Measurements from ENCODE around the gene PIP5K1B.
"Not testable (repeated sequence)": the region's sequence is repeated elsewhere in the genome, so short reads cannot be mapped to it uniquely, and the experiment has no call there.

The PIP5K1B gene

DNA sequence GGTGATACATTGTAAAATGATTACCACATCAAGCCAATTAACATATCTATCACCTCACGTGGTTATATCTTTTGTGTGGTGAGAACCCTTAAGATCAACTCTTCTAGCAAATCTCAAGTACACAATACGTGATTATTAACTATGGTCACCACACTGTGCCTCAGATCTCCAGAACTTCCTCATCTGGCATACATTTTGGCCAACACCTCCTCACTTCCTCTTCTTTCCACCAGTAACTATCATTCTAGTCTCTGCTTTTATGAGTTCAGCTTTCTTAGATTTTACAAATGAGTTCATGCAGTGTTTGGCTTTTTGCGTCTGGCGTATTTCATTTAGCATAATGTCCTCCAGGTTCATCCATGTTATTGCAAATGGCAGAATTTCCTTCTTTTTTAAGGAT lies 273.0 kb downstream of the PIP5K1B start:
- Histone ChIP-seq H3K27me3 (ENCODE audit: control insufficient read depth, insufficient read depth, low read length) (no peaks in the 10 kb centered on the region), H3K36me3 (ENCODE audit: control insufficient read depth, insufficient read depth, low read length) (no peaks in the 10 kb centered on the region), H3K9me3 (ENCODE audit: control insufficient read depth, low read length) (no peaks in the 10 kb centered on the region), H3K4me3 (ENCODE audit: low read length) (no peak overlapping the region), H3K4me1 (ENCODE audit: control insufficient read depth, insufficient read depth, low read length) (peaks cover 9% of the 10 kb centered on the region), H3K9ac (ENCODE audit: low read length) (no peak overlapping the region)

DNA sequence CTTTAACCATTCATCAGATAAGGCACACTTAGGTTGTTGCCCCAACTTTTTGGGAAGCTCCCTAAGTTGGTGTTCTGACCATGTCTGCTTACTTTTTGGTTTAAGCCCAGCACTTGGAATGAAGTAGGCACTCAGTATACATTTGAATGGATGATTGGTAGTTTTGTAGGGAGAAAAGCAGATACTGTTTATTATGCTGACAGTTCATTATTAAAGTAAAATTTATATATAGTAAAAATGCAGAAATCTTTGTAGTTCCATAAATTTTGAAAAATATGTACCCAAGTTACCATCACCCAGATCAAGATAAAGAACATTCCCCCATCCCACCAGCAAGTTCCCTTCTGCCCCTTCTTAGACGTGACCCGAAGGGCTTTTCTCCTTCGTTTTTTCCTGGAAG lies 273.5 kb downstream of the PIP5K1B start:
- H3K27me3 ChIP-seq (ENCODE audit: control insufficient read depth, insufficient read depth, low read length), result no peaks in the 10 kb centered on the region
- no peaks in the 10 kb centered on the region for H3K36me3 ChIP-seq (ENCODE audit: control insufficient read depth, insufficient read depth, low read length)
- no peaks in the 10 kb centered on the region for H3K9me3 ChIP-seq (ENCODE audit: control insufficient read depth, low read length)
- no peak overlapping the region for H3K4me3 ChIP-seq (ENCODE audit: low read length)
- H3K9ac ChIP-seq (ENCODE audit: low read length), result no peak overlapping the region
- H3K4me1 ChIP-seq (ENCODE audit: control insufficient read depth, insufficient read depth, low read length), result peaks cover 9% of the 10 kb centered on the region

DNA sequence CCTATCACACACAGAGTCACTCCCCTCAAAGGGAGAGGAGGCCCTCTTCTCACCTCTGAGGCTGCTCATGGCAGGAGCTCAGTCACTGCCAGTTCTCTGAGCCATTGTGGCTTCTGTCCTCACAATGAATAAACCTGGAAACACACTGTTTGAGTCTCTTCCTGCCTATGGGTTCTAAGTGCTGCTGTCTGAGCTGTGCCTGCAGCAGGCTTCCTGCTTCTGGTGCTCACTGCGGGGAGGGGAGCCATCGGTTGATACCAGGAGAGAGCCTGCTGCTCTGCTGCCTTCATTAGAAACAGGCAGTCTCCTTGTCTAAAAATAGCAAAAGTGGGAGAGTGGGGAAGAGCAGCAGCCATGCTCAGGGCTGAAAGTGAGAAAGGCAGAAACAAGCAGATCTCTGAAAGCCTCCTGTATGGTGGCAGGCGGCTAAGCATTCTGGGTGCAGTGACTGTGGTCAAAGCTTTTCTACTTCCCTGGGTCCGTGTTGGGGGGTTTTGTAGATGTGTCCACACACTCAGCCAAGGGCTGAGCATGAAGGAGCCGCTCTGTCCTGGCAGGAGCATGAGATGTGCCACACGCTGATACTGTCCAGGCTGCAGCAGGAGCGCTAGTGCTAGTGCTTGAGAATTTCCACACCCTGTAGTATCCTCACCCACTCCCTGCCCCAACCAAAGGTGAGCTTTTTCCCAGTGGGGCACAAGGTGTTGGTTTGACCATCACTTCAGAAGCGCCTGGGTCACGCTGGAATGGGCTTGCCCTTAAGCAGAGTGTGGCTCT lies 274.7 kb downstream of the PIP5K1B start:
- Histone ChIP-seq H3K36me3 (ENCODE audit: control insufficient read depth, insufficient read depth, low read length) (no peaks in the 10 kb centered on the region), H3K27me3 (ENCODE audit: control insufficient read depth, insufficient read depth, low read length) (no peaks in the 10 kb centered on the region), H3K9me3 (ENCODE audit: control insufficient read depth, low read length) (no peaks in the 10 kb centered on the region), H3K4me3 (ENCODE audit: low read length) (no peak overlapping the region), H3K4me1 (ENCODE audit: control insufficient read depth, insufficient read depth, low read length) (peaks cover 9% of the 10 kb centered on the region), H3K9ac (ENCODE audit: low read length) (no peak overlapping the region)

DNA sequence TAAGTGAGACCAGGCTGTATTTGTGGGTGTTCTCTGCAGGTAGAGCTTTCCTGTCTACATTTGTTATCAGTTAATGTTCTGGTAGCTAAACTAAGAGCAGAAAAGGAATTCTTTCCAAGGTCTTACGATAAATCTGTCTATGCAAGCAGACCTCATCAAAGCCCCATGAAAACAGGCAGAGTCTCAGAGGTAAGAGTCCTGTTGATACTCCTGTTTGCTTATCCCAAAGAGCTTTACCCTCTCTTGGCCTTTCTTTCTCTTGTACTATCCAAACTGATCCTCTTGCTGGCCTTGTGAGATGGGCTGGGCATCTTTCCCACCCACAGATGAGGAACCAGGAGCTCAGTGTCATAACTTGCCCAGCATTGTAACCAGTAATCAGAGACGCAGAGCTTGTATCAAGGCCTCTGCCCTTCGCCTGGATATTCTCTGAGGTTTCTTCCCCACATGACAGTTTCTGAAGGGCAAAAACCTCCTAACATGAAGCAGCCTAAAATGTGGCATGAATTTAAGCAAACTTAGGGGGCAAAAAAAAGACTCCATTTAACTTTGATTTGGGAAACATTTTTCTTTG lies 275.4 kb downstream of the PIP5K1B start:
- no peaks in the 10 kb centered on the region for H3K36me3 ChIP-seq (ENCODE audit: control insufficient read depth, insufficient read depth, low read length)
- peaks cover 4% of the 10 kb centered on the region for H3K4me1 ChIP-seq (ENCODE audit: control insufficient read depth, insufficient read depth, low read length)
- no peak overlapping the region for H3K9ac ChIP-seq (ENCODE audit: low read length)
- H3K27me3 ChIP-seq (ENCODE audit: control insufficient read depth, insufficient read depth, low read length), result no peaks in the 10 kb centered on the region
- no peaks in the 10 kb centered on the region for H3K9me3 ChIP-seq (ENCODE audit: control insufficient read depth, low read length)
- no peak overlapping the region for H3K4me3 ChIP-seq (ENCODE audit: low read length)

DNA sequence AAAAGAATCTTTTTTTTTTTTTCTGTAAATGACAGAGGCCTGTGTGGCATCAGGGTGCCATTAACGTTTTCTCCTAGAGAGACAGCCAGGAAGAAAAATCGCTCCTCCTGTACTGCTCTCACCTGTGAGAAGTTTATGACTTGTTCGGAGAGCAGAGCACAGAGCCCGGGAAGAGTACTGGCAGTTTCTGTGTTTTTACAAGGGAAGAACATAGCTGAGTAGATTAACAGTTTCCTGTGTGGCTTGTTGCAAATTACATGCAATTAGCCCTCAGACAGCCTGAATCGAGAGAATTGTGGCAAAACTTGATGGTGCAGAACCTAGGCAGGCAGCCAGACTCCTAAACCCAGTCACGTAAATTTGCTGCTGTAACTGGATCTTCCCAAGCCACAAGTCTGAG lies 276.7 kb downstream of the PIP5K1B start:
- no peak overlapping the region for H3K9ac ChIP-seq (ENCODE audit: low read length)
- no peaks in the 10 kb centered on the region for H3K36me3 ChIP-seq (ENCODE audit: control insufficient read depth, insufficient read depth, low read length)
- no peaks in the 10 kb centered on the region for H3K4me1 ChIP-seq (ENCODE audit: control insufficient read depth, insufficient read depth, low read length)
- H3K27me3 ChIP-seq (ENCODE audit: control insufficient read depth, insufficient read depth, low read length), result no peaks in the 10 kb centered on the region
- no peak overlapping the region for H3K4me3 ChIP-seq (ENCODE audit: low read length)
- H3K9me3 ChIP-seq (ENCODE audit: control insufficient read depth, low read length), result no peaks in the 10 kb centered on the region

DNA sequence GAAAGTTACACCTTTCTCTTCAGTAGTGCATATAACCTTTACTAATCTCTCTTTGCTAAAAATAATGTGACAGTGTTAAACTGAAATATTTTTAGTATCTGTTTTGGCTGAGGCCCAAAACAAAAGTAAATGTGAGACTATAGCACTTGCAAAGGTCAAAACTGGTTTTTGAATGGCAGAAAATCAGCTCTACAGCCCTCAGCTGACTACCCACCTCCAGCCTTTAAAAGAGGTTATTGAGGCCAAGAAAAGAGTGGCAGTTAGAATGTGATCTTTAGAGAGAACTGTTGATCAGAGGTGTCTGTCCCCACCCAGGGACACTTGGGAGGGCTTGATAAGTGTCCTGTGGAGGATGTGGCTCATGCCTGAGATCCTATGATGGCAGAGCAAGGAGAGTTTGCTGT lies 278.0 kb downstream of the PIP5K1B start:
- Histone ChIP-seq H3K4me1 (ENCODE audit: control insufficient read depth, insufficient read depth, low read length) (no peaks in the 10 kb centered on the region), H3K9ac (ENCODE audit: low read length) (no peak overlapping the region), H3K27me3 (ENCODE audit: control insufficient read depth, insufficient read depth, low read length) (no peaks in the 10 kb centered on the region), H3K4me3 (ENCODE audit: low read length) (no peak overlapping the region), H3K9me3 (ENCODE audit: control insufficient read depth, low read length) (no peaks in the 10 kb centered on the region), H3K36me3 (ENCODE audit: control insufficient read depth, insufficient read depth, low read length) (no peaks in the 10 kb centered on the region)

DNA sequence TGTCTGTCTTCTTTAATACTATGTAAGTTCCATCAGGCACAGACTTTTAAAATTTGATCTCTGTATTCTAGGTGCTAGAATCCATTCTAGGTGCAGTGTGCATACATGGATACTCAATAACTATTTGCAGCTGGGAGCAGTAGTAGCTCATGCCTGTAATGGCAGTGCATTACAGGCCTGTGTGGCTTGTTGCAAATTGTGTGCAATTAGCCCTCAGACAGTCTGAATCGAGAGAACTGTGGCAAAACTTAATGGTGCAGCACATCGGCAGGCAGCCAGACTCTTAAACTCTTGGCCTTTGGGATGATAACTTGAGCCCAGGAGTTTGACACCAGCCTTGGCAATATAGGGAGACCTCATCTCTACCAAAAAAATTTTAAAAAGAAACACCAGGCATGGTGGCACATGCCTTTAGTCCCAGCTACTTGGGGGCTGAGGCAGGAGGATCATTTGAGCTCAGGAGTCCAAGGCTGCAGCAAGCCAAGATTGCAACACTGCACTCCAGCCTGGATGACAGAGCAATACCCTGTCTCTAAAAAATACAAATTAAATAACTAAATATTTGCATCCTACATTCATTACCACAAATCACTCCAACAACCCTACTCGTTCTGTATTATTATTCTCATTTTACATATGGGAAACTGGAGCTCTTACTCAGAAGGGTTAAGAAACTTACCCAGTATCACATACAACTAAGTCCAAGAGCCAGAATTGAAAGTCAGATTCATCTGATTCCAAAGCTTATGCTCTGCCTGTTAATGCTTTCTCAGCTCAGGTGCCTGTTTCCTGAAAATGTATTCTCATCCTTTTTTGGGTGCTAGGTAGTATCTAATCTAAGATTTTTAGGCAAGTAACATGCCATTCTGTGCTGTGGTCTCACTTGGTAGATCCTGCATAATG lies 278.7 kb downstream of the PIP5K1B start:
- Histone ChIP-seq H3K4me1 (ENCODE audit: control insufficient read depth, insufficient read depth, low read length) (no peaks in the 10 kb centered on the region), H3K27me3 (ENCODE audit: control insufficient read depth, insufficient read depth, low read length) (no peaks in the 10 kb centered on the region), H3K4me3 (ENCODE audit: low read length) (no peak overlapping the region), H3K9me3 (ENCODE audit: control insufficient read depth, low read length) (no peaks in the 10 kb centered on the region), H3K9ac (ENCODE audit: low read length) (no peak overlapping the region), H3K36me3 (ENCODE audit: control insufficient read depth, insufficient read depth, low read length) (no peaks in the 10 kb centered on the region)

DNA sequence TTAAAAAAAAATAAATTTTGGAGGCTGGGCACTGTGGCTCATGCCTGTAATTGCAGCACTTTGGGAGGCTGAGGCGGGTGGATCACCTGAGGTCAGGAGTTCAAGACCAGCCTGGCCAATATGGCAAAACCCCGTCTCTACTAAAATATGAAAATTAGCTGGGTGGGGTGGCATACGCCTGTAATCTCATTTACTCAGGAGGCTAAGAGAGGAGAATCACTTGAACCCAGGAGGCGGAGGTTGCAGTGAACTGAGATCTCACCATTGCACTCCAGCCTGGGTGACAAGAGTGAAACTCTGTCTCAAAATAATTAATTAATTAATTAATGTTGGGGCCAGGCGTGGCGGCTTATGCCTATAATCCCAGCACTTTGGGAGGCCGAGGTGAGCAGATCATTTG lies 281.9 kb downstream of the PIP5K1B start:
- not testable (repeated sequence) for H3K9me3 ChIP-seq (ENCODE audit: control insufficient read depth, low read length); H3K9ac ChIP-seq (ENCODE audit: low read length); H3K4me1 ChIP-seq (ENCODE audit: control insufficient read depth, insufficient read depth, low read length); H3K36me3 ChIP-seq (ENCODE audit: control insufficient read depth, insufficient read depth, low read length); H3K4me3 ChIP-seq (ENCODE audit: low read length); H3K27me3 ChIP-seq (ENCODE audit: control insufficient read depth, insufficient read depth, low read length)

DNA sequence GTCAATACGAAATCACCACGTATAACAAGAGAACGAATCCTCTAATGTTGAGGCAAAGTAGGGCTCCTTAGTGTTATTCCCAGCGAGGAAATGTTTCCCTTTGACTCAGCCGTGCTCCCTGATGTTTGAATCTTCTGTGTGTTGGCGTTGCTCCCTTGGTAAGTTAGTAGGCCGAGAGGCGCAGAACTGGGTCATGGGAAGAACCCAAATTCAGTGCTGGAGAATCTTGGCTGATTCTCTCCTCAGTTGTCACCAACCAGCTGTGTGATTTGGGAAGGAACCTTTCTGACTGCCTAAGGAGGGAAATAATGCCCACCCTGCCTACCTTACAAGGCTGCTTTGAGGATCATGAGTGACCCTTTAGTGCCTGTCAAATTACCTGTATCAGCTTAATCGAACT lies 286.4 kb downstream of the PIP5K1B start:
- peaks cover 7% of the 10 kb centered on the region for H3K36me3 ChIP-seq (ENCODE audit: control insufficient read depth, insufficient read depth, low read length)
- H3K9me3 ChIP-seq (ENCODE audit: control insufficient read depth, low read length), result no peaks in the 10 kb centered on the region
- no peak overlapping the region for H3K9ac ChIP-seq (ENCODE audit: low read length)
- H3K4me3 ChIP-seq (ENCODE audit: low read length), result no peak overlapping the region
- H3K27me3 ChIP-seq (ENCODE audit: control insufficient read depth, insufficient read depth, low read length), result no peaks in the 10 kb centered on the region
- H3K4me1 ChIP-seq (ENCODE audit: control insufficient read depth, insufficient read depth, low read length), result no peaks in the 10 kb centered on the region

DNA sequence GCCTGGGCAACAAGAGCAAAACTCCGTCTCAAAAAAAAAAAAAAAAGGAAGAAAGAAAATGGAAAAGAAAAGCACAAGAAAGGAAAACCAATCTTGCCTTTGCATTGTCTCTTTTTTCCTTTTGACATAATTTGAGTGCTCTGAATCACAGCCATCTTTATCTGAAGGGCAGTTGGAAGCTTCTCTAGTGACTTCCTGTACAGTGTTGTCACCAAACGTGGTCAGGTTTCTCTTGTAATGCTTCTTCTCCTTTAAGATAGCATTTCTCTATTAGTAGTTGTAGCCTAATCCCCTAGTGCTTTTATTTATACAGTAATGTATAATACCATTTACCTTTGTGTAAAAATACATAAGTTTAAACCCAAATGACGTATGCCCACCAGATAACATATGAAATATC lies 290.7 kb downstream of the PIP5K1B start:
- Histone ChIP-seq H3K27me3 (ENCODE audit: control insufficient read depth, insufficient read depth, low read length) (no peaks in the 10 kb centered on the region), H3K4me1 (ENCODE audit: control insufficient read depth, insufficient read depth, low read length) (no peaks in the 10 kb centered on the region), H3K9me3 (ENCODE audit: control insufficient read depth, low read length) (no peaks in the 10 kb centered on the region), H3K36me3 (ENCODE audit: control insufficient read depth, insufficient read depth, low read length) (peaks cover 7% of the 10 kb centered on the region), H3K9ac (ENCODE audit: low read length) (no peak overlapping the region), H3K4me3 (ENCODE audit: low read length) (no peak overlapping the region)

DNA sequence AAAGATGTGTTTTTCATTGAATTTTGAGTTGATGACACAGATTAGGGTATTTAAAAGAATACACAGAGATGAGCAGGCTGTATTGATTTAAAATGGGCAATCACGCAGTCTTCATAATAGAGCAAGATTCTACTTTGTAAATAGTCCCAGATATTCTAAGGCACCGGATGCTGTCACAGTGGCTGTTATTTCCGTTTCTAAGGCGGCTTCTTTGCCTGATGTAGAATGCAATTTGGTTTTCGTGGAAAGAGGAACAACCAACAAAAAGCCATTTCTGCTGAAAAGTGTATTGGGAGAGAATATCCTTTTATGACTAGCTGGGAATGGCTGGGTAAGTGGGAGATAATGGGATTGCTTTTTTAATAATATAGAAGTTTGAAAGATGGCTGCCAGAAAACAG lies 291.4 kb downstream of the PIP5K1B start:
- no peaks in the 10 kb centered on the region for H3K4me1 ChIP-seq (ENCODE audit: control insufficient read depth, insufficient read depth, low read length)
- no peaks in the 10 kb centered on the region for H3K9me3 ChIP-seq (ENCODE audit: control insufficient read depth, low read length)
- peaks cover 2% of the 10 kb centered on the region for H3K36me3 ChIP-seq (ENCODE audit: control insufficient read depth, insufficient read depth, low read length)
- H3K9ac ChIP-seq (ENCODE audit: low read length), result no peak overlapping the region
- no peak overlapping the region for H3K4me3 ChIP-seq (ENCODE audit: low read length)
- H3K27me3 ChIP-seq (ENCODE audit: control insufficient read depth, insufficient read depth, low read length), result no peaks in the 10 kb centered on the region

DNA sequence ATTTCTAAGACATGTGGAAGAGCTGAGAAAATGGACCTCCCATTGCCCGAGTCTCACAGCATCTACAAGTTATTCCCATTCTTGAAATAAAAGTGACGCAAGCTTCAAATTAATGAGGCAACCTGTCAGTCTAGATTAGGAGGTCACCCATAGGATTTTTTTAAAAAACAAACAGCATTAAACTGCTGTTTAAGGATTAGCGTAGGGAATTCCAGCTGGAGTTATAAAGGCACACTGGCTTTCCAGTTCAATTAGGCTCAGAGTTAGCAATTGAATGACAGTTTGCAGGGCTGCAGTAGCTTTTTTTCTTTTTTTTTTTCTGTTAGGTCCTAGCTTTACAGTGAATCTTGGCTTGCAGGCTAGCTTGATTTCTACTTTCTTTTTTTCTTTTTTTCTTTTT lies 292.6 kb downstream of the PIP5K1B start:
- no peak overlapping the region for H3K4me3 ChIP-seq (ENCODE audit: low read length)
- no peaks in the 10 kb centered on the region for H3K9me3 ChIP-seq (ENCODE audit: control insufficient read depth, low read length)
- H3K4me1 ChIP-seq (ENCODE audit: control insufficient read depth, insufficient read depth, low read length), result no peaks in the 10 kb centered on the region
- no peak overlapping the region for H3K9ac ChIP-seq (ENCODE audit: low read length)
- no peaks in the 10 kb centered on the region for H3K27me3 ChIP-seq (ENCODE audit: control insufficient read depth, insufficient read depth, low read length)
- no peaks in the 10 kb centered on the region for H3K36me3 ChIP-seq (ENCODE audit: control insufficient read depth, insufficient read depth, low read length)
